ENCODE measurements around the gene PRDM11. TPM values are rescaled to one million over a fixed set of nuclear protein-coding genes. Genes with fewer than 3 reads are reported as not detected.

PRDM11 gene
- total RNA-seq, 2 donors from 2014 or later, result 4.1 to 8.3 TPM

DNA sequence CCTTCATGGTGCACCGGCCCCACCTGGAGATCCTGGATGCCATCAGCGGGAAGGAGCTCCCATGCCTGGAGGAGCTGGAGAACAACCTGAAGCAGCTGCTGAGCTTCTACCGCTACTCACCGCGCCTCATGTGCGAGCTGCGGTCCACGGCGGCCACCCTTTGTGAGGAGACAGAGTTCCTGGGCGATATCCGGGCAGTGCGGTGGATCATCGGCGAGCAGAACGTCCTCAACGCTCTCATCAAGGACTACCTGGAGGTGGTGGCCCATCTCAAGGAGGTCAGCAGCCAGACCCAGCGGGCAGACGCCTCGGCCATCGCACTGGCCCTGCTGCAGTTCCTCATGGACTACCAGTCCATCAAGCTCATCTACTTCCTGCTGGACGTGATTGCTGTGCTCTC is 80.5 kb downstream of the PRDM11 start:
- Histone ChIP-seq H3K4me1 (no peaks in the 10 kb centered on the region), H3K27ac (no peak overlapping the region), H3K27me3 (no peaks in the 10 kb centered on the region), H3K9ac (ENCODE audit: low read depth in 2 of 2, low read length in 2 of 2) (no peak overlapping the region), H3K4me3 (no peak overlapping the region), H3K36me3 (no peaks in the 10 kb centered on the region), H3K9me3 (no peaks in the 10 kb centered on the region)
- TF ChIP-seq, protein P1, sequence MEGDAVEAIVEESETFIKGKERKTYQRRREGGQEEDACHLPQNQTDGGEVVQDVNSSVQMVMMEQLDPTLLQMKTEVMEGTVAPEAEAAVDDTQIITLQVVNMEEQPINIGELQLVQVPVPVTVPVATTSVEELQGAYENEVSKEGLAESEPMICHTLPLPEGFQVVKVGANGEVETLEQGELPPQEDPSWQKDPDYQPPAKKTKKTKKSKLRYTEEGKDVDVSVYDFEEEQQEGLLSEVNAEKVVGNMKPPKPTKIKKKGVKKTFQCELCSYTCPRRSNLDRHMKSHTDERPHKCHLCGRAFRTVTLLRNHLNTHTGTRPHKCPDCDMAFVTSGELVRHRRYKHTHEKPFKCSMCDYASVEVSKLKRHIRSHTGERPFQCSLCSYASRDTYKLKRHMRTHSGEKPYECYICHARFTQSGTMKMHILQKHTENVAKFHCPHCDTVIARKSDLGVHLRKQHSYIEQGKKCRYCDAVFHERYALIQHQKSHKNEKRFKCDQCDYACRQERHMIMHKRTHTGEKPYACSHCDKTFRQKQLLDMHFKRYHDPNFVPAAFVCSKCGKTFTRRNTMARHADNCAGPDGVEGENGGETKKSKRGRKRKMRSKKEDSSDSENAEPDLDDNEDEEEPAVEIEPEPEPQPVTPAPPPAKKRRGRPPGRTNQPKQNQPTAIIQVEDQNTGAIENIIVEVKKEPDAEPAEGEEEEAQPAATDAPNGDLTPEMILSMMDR (IDR thresholded peaks at IDR 0.05), result no peak
- intact Hi-C loops (cut with DNase I), result no loop called here
- DNase-seq, result no peak

DNA sequence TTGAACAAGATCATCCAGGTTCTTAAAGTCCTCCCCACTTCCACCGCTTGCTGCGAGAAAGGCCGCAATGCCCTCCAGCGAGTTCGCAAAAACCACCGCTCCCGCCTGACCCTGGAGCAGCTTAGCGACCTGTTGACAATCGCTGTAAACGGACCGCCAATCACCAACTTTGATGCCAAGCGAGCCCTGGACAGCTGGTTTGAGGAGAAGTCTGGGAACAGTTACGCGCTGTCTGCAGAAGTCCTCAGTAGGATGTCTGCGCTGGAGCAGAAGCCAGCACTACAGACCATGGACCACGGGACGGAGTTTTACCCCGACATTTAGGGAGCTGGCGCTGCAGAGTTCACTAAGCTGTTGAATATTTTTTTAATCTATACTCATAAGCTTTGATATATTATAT is 81.4 kb downstream of the PRDM11 start:
- intact Hi-C loops (cut with DNase I), result no loop called here
- Histone ChIP-seq H3K27ac (no peak overlapping the region), H3K4me3 (no peak overlapping the region), H3K9me3 (no peaks in the 10 kb centered on the region), H3K36me3 (no peaks in the 10 kb centered on the region), H3K27me3 (no peaks in the 10 kb centered on the region), H3K9ac (ENCODE audit: low read depth in 2 of 2, low read length in 2 of 2) (no peak overlapping the region), H3K4me1 (no peaks in the 10 kb centered on the region)
- TF ChIP-seq, protein P1 (IDR thresholded peaks at IDR 0.05), result no peak
- no peak for DNase-seq

DNA sequence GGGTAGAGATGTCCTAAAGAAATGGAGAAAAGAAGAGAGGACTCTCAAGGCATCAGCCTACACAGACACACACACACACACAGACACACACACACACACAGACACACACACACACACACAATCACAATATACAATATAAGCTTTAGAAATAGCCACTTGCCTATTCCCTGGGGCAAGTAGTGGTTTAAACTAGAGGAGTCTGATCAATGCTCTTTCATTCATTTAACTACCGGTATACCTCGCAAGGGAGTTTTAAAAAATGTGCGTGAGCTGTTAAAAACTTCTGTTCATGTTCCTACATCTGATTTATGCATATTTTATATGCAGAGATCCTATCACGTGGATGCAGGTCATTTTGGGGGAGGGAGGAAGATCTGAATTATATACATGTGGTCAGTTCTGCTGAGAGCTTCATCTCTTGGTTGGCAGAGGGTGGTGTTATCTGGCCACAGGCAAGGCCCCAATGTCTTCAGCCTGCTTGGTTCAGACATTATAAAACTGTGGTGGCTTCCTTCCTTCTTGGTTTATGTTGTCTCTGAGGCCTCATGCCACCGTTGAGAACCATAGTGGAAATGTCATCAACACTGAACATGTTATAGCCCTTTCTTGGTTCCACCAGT is 83.1 kb downstream of the PRDM11 start:
- TF ChIP-seq, protein P1 (IDR thresholded peaks at IDR 0.05), result no peak
- Histone ChIP-seq H3K27me3 (no peaks in the 10 kb centered on the region), H3K9me3 (no peaks in the 10 kb centered on the region), H3K9ac (ENCODE audit: low read depth in 2 of 2, low read length in 2 of 2) (no peak overlapping the region), H3K4me1 (no peaks in the 10 kb centered on the region), H3K36me3 (no peaks in the 10 kb centered on the region), H3K4me3 (no peak overlapping the region), H3K27ac (no peak overlapping the region)
- intact Hi-C loops (cut with DNase I), result no loop called here
- no peak for DNase-seq

DNA sequence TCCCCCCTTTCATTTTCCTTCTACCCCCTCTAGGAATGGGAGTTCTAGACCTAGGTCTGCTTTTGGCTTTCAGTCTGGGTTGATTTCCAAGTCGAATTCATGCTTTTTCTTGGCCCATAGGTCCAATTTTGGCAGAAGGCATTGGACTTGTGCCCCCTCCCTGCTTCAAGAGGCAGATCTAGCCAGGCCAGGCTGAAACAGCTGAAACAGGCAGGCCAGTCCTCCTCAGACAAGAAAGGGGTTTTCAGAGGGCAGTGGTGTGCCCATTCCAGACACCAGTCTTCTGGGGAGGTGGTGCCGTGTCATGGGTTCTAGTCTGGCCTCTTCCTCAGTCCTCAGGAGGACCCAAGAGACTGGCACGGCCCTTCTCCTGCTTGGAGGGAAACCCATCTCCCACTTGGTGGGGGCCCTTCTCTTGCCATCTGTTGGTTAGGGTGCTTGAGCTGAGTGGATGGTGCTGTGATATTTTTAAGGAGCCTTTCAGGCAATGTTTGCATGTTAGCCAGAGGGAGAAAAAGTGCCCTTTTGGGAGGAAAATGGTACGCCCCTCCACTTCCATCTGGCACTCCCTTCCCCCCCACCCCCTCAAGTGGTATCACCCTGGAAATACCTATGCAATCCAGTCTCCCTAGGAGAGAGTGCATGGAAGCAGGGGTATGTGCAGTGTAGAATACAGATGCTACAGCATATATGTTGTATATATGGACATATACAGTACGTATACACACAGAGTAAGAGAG is 86.1 kb downstream of the PRDM11 start:
- TF ChIP-seq, protein P1 (IDR thresholded peaks at IDR 0.05), result no peak
- no peak for DNase-seq
- no peaks in the 10 kb centered on the region for H3K27me3 ChIP-seq
- H3K4me1 ChIP-seq, result no peaks in the 10 kb centered on the region
- no peak overlapping the region for H3K4me3 ChIP-seq
- intact Hi-C loops (cut with DNase I), result no loop called here
- no peaks in the 10 kb centered on the region for H3K9me3 ChIP-seq
- H3K36me3 ChIP-seq, result no peaks in the 10 kb centered on the region
- H3K9ac ChIP-seq (ENCODE audit: low read depth in 2 of 2, low read length in 2 of 2), result no peak overlapping the region
- no peak overlapping the region for H3K27ac ChIP-seq

DNA sequence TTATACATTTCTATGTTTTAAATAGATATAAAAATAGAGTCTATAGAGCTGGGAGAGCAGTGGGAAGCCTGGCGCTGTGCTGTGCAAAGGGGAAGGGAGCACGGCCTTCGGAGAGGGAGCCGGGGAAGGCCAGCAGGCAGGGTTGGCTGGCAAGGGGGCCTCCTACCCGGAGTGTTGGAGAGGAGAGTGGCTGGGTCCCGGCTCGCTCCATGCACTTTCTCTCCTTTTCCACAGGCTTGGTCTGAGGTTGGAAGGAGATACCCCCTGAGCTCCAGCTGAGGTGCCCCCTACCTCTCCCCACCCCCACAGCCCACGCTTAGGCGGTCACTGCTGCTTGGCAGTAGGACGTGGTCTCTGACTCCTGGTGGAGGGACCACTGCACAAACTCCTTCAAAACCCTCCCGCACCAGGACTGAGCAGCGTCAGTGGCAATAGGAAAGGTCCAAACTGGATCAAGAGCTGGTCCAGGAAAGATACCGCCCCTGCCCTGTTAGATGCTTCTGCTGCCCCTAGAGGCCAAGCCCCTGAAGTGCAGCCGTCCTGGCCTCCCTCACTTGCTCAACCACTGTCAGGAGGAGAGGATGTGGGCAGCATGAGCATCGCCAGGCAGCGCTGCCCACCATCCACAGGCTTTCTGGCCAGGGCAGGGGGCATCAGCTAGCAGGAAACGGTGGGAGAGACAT is 86.8 kb downstream of the PRDM11 start:
- Histone ChIP-seq H3K27ac (no peak overlapping the region), H3K36me3 (no peaks in the 10 kb centered on the region), H3K27me3 (no peaks in the 10 kb centered on the region), H3K4me3 (no peak overlapping the region), H3K9ac (ENCODE audit: low read depth in 2 of 2, low read length in 2 of 2) (no peak overlapping the region), H3K9me3 (no peaks in the 10 kb centered on the region), H3K4me1 (no peaks in the 10 kb centered on the region)
- peak; percentile 71 for DNase-seq
- intact Hi-C loops (cut with DNase I), result no loop called here
- TF ChIP-seq, protein P1 (IDR thresholded peaks at IDR 0.05), result peak; percentile 82
